ENCODE data around the gene DOCK4. TPM values are rescaled to one million over a fixed set of nuclear protein-coding genes. Genes with fewer than 3 reads are reported as not detected.

Gene DOCK4
- total and polyA plus RNA-seq, 2 of the 8 experiments (the other 6 are each of a cell fraction or from before 2014, with no cell fraction given), result 5.1 to 23.6 TPM

DNA sequence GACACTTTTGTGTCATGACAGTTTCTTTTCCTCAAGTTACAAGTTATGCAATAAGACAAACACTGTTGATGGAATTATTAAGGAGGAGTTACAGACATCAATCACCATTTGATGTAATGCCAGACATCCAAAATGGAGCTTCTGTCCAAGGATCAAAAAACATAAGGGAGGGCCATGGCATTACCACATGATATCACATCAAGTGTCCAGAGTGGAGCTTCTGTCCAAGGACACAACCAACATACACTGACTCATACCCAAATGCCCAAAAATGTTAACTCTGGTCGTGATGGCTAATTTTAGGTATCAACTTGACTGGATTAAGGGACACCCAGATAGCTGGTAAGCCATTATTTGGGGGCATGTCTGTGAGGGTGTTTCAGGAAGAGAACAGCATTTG is 140.4 kb downstream of the DOCK4 start:
- Histone ChIP-seq H2BK5ac (ENCODE audit: low read depth, low read length) (no peak overlapping the region), H2AFZ (ENCODE audit: low read length) (no peak overlapping the region), H3K79me2 (ENCODE audit: control insufficient read depth in 1 of 2, insufficient read depth in 2 of 2, low read length in 2 of 2) (no peaks in the 10 kb centered on the region; a peak in 1 of 4 replicates), H3K36me3 (ENCODE audit: control insufficient read depth in 2 of 4, insufficient read depth in 4 of 4, low read length in 3 of 4) (no peaks in the 10 kb centered on the region), H2AK5ac (ENCODE audit: low read depth, low read length) (no peak overlapping the region), H2BK20ac (ENCODE audit: low read length) (no peak overlapping the region), H3K4me1 (replicated peaks in 1 of 4; ENCODE audit: control insufficient read depth in 3 of 4, insufficient read depth in 4 of 4, low read length in 3 of 4) (peaks cover 0 to 2% (median 0%) of the 10 kb centered on the region in 4 experiments; a peak in 1 of 7 replicates), H3K18ac (ENCODE audit: extremely low read depth, low read length) (no peak overlapping the region), H3K23ac (ENCODE audit: insufficient read length) (no peak overlapping the region), H3K27ac (ENCODE audit: low read depth, low read length) (no peak overlapping the region), H3K27me3 (replicated peaks in 1 of 4; ENCODE audit: control insufficient read depth in 3 of 4, extremely low read depth in 1 of 4, insufficient read depth in 3 of 4, low read length in 3 of 4) (no peaks in the 10 kb centered on the region), H3K4ac (replicated peaks; ENCODE audit: insufficient read length, low read depth, low read length) (no peak overlapping the region), H3K9ac (replicated peaks in 1 of 4; ENCODE audit: extremely low read depth in 1 of 4, low read depth in 3 of 4, low read length in 3 of 4) (no peak overlapping the region), H4K20me1 (replicated peaks in 1 of 2; ENCODE audit: control insufficient read depth in 1 of 2, insufficient read depth in 2 of 2, low read length in 2 of 2) (peaks cover 0 to 1% of the 10 kb centered on the region in 2 experiments), H3K9me3 (ENCODE audit: insufficient read depth in 2 of 2, low read depth in 1 of 2, low read length in 1 of 2) (no peaks in the 10 kb centered on the region), H3K23me2 (ENCODE audit: low read depth, low read length) (no peaks in the 10 kb centered on the region), H3K14ac (ENCODE audit: insufficient read length) (no peak overlapping the region), H2BK120ac (replicated peaks; ENCODE audit: low read depth, low read length) (no peak overlapping the region), H3K4me2 (ENCODE audit: insufficient read depth in 1 of 2, low read depth in 2 of 2, low read length in 2 of 2) (no peak overlapping the region), H3K79me1 (ENCODE audit: low read depth, low read length) (no peaks in the 10 kb centered on the region; the same call in 1 of the 2 replicates), H2BK12ac (ENCODE audit: low read depth, low read length) (no peak overlapping the region), H3K56ac (replicated peaks; ENCODE audit: insufficient read length, low read depth, low read length) (no peak overlapping the region), H3K4me3 (ENCODE audit: extremely low read depth in 1 of 4, insufficient read depth in 2 of 4, low read depth in 3 of 4, low read length in 4 of 4) (no peak overlapping the region), H2BK15ac (ENCODE audit: low read length) (no peak overlapping the region), H4K8ac (ENCODE audit: extremely low read depth, insufficient read depth, low read length) (no peak overlapping the region), H4K91ac (replicated peaks; ENCODE audit: insufficient read length, low read length) (no peak overlapping the region), H4K5ac (ENCODE audit: insufficient read length, low read depth, low read length) (no peak overlapping the region)
- CTCF ChIA-PET (ENCODE audit: partially characterized antibody), result interaction anchor here (1.7 to 2.1 kb wide), 2 partner anchors 13 to 303 kb away, joined by 8 to 9 read pairs; no protein-coding TSS in a partner anchor
- POLR2A ChIA-PET (ENCODE audit: partially characterized antibody), result no interaction called here
- FAIRE-seq, result no peak
- WGBS, 2 experiments (ENCODE audit: extremely low coverage in 1 of 2, insufficient coverage in 1 of 2, insufficient read length in 1 of 2, insufficient replicate concordance in 2 of 2, low coverage in 1 of 2, low lambda C conversion rate in 2 of 2, missing lambda C conversion rate in 1 of 2), result 82% methylated on average over 1 of the region's 1 CpG; no CpG with 5 or more reads in 1 of the 2 experiments
- DNase-seq (ENCODE audit: low read depth in 1 of 2, low spot score in 2 of 2), result no peak
- no peak for TF ChIP-seq EP300 (IDR thresholded peaks at IDR 0.05; ENCODE audit: borderline replicate concordance in 1 of 2, low read depth in 2 of 2, low read length in 2 of 2)
- no peak for TF ChIP-seq MAFK (IDR thresholded peaks at IDR 0.05; ENCODE audit: low read depth, low read length)
- no peak for TF ChIP-seq JUN (IDR thresholded peaks at IDR 0.05; ENCODE audit: low read depth, low read length)
- TF ChIP-seq USF2 (IDR thresholded peaks at IDR 0.05; ENCODE audit: low read length), result no peak
- TF ChIP-seq HDAC6 (IDR thresholded peaks at IDR 0.05; ENCODE audit: low read depth, low read length), result no peak
- no peak for TF ChIP-seq NRF1 (IDR thresholded peaks at IDR 0.05; ENCODE audit: low read depth, low read length)
- no peak for TF ChIP-seq ATF3 (IDR thresholded peaks at IDR 0.05; ENCODE audit: insufficient read depth, low read depth, low read length)
- TF ChIP-seq SP2 (IDR thresholded peaks at IDR 0.05; ENCODE audit: low read length), result no peak
- no peak for TF ChIP-seq RXRA (IDR thresholded peaks at IDR 0.05; ENCODE audit: insufficient read depth, low read depth, low read length)
- no peak for TF ChIP-seq SUZ12 (IDR thresholded peaks at IDR 0.05; ENCODE audit: low read length)
- TF ChIP-seq RFX5 (IDR thresholded peaks at IDR 0.05; ENCODE audit: borderline replicate concordance, low read depth, low read length), result no peak
- no peak for TF ChIP-seq TAF7 (optimal IDR thresholded peaks at IDR 0.05; ENCODE audit: borderline replicate concordance, low read depth, low read length)

Data from H1 (cell line).